Activated CD4-positive, alpha-beta T cell treated with anti-CD3 and anti-CD28 coated beads, Interleukin-2, amount 10 ng/mL, durations not matched to agents 7 days and 5 days (primary cell): ENCODE measurements around the gene NR3C2. TPM values are rescaled to one million over a fixed set of nuclear protein-coding genes. Genes with fewer than 3 reads are reported as not detected.

Source experiments
- CTCF ChIA-PET: fragments of 350-600 bp; sonication (Branson Sonifier 250); formaldehyde crosslinking; loops from one replicate; lab custom pipeline; 2021; ENCODE audit warnings: antibody characterized with exemption; lab: Charles Lee
- POLR2A ChIA-PET: fragments of 350-600 bp; sonication (Branson Sonifier 250); formaldehyde crosslinking; loops from one replicate; lab custom pipeline; 2021; ENCODE audit warnings: antibody characterized with exemption; lab: Charles Lee
- DNase-seq: peaks from one replicate; pipeline ENCODE4 v3.0.0-alpha.2; 2020
- H3K27ac Mint-ChIP-seq: one replicate; pipeline ENCODE4 v1.8.0; 2021; ENCODE audit warnings: mild to moderate bottlenecking, moderate library complexity, mixed read lengths
- H3K27me3 Mint-ChIP-seq: one replicate; pipeline ENCODE4 v1.8.0; 2021; ENCODE audit warnings: mixed read lengths
- H3K36me3 Mint-ChIP-seq: one replicate; pipeline ENCODE4 v1.8.0; 2021; ENCODE audit warnings: low read depth, mixed read lengths
- H3K4me1 Mint-ChIP-seq: one replicate; pipeline ENCODE4 v1.8.0; 2021; ENCODE audit warnings: mixed read lengths
- H3K4me3 Mint-ChIP-seq: one replicate; pipeline ENCODE4 v1.8.0; 2021; ENCODE audit warnings: mild to moderate bottlenecking, moderate library complexity, mixed read lengths
- H3K9me3 Mint-ChIP-seq: one replicate; pipeline ENCODE4 v1.8.0; 2021; ENCODE audit warnings: mixed read lengths
- total RNA-seq, 2 experiments: library from RNA; stranded (reverse); gene quantifications; one replicate each; pipeline ENCODE4 v1.2.3, GENCODE V29; 2021

Gene NR3C2
- total RNA-seq, 2 experiments from 2014 or later: 4.1 to 5.1 TPM

DNA sequence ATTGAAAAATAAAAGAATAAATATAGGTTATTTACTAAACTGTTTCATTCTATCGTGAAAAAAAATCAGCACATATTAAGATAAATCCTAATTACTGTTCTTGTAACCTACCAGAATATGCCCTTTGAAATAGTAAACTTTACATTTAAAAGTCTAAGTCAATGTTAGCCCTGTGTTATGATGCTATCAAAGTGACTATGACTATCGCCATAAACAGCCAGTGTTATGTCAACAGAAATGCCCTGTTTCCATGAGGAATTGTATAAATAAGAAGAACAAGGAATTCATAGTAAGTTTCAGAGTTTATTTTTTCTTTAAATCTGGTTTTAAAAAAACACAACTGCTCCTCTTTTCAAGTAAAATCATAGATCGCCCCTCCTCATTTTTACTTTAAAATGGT lies 11.4 kb downstream of the NR3C2 start:
- DNase-seq: no peak
- ChIA-PET CTCF (no interaction called here), POLR2A (no interaction called here)
- H3K4me3 Mint-ChIP-seq: no peak overlapping the region
- H3K27ac Mint-ChIP-seq: no peak overlapping the region
- H3K9me3 Mint-ChIP-seq: no peaks in the 10 kb centered on the region
- peaks cover 11% of the 10 kb centered on the region for H3K4me1 Mint-ChIP-seq
- no peaks in the 10 kb centered on the region for H3K27me3 Mint-ChIP-seq
- peaks cover 1% of the 10 kb centered on the region for H3K36me3 Mint-ChIP-seq

GRCh38 chr4:148429206-148429605 lies 13.0 kb downstream of the NR3C2 start:
- DNase-seq: no peak
- Mint-ChIP-seq H3K36me3 (peaks cover 1% of the 10 kb centered on the region), H3K27me3 (no peaks in the 10 kb centered on the region), H3K4me1 (peaks cover 6% of the 10 kb centered on the region), H3K4me3 (no peak overlapping the region), H3K9me3 (no peaks in the 10 kb centered on the region), H3K27ac (no peak overlapping the region)
- POLR2A ChIA-PET: no interaction called here
- CTCF ChIA-PET: no interaction called here

DNA sequence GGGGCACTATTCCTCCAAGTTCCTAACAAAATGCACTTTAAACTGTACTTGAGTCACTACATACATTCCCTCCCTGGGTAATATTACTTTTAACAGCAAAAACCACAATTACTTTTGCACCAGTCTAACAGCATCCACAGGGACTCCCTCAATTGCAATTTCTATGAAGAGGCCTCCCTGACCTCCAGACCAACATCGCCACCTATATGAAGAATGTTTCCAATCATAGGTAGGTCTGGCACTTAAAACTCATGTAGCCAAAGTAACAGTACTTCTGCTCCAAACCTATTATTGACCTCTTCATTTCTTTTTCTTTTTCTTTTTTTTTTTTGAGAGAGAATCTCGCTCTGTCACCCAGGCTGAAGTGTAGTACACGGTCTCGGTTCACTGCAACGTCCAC lies 15.6 kb downstream of the NR3C2 start:
- Mint-ChIP-seq H3K27ac (no peak overlapping the region), H3K4me1 (peaks cover 11% of the 10 kb centered on the region), H3K36me3 (peaks cover 3% of the 10 kb centered on the region), H3K27me3 (no peaks in the 10 kb centered on the region), H3K4me3 (no peak overlapping the region), H3K9me3 (no peaks in the 10 kb centered on the region)
- CTCF ChIA-PET: no interaction called here
- DNase-seq: no peak
- POLR2A ChIA-PET: no interaction called here

GRCh38 chr4:148425327-148426110 lies 16.7 kb downstream of the NR3C2 start:
- Mint-ChIP-seq H3K4me1 (peaks cover 11% of the 10 kb centered on the region), H3K4me3 (no peak overlapping the region), H3K27me3 (no peaks in the 10 kb centered on the region)

DNA sequence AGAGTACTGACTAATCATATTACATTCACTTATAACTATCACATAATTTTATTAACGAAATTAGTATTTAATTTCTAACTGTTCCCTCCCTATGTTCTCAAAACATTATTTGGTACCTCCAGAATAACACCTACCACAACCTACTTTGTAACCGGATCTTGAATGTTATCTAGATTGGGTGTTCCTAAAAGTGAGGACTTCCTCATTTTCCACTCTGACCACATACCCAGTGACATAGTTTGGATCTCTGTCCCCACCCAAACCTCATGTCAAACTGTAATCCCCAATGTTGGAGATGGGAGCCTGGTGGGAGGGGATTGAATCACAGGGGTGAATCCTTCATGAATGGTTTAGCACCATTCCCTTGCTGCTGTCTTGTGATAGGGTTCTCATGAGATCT lies 21.8 kb downstream of the NR3C2 start:
- CTCF ChIA-PET: no interaction called here
- DNase-seq: no peak
- H3K36me3 Mint-ChIP-seq: peaks cover 2% of the 10 kb centered on the region
- H3K27ac Mint-ChIP-seq: no peak overlapping the region
- peaks cover 9% of the 10 kb centered on the region for H3K4me1 Mint-ChIP-seq
- POLR2A ChIA-PET: no interaction called here
- H3K4me3 Mint-ChIP-seq: no peak overlapping the region
- no peaks in the 10 kb centered on the region for H3K9me3 Mint-ChIP-seq
- H3K27me3 Mint-ChIP-seq: no peaks in the 10 kb centered on the region

More at GRCh38 chr4:148425327-148426110, 16.7 kb downstream of the NR3C2 start:
- no peak for DNase-seq
- no peaks in the 10 kb centered on the region for H3K9me3 Mint-ChIP-seq
- peaks cover 3% of the 10 kb centered on the region for H3K36me3 Mint-ChIP-seq
- no peak overlapping the region for H3K27ac Mint-ChIP-seq
- ChIA-PET POLR2A (no interaction called here), CTCF (no interaction called here)

- ChIA-PET CTCF (no interaction called here), POLR2A (interaction anchor here (0.7 kb wide), 1 partner anchor 32 kb away, joined by 3 read pairs; no protein-coding TSS in a partner anchor)
- Mint-ChIP-seq H3K27me3 (no peaks in the 10 kb centered on the region), H3K4me3 (no peak overlapping the region), H3K36me3 (no peaks in the 10 kb centered on the region), H3K27ac (no peak overlapping the region), H3K4me1 (no peaks in the 10 kb centered on the region), H3K9me3 (no peaks in the 10 kb centered on the region)
- no peak for DNase-seq
Measured at GRCh38 chr4:148415500-148415899, 26.7 kb downstream of the NR3C2 start.

GRCh38 chr4:148412460-148412994 lies 29.7 kb downstream of the NR3C2 start:
- Mint-ChIP-seq H3K27me3 (no peaks in the 10 kb centered on the region), H3K9me3 (no peaks in the 10 kb centered on the region), H3K4me3 (no peak overlapping the region), H3K36me3 (no peaks in the 10 kb centered on the region), H3K4me1 (no peaks in the 10 kb centered on the region), H3K27ac (no peak overlapping the region)
- ChIA-PET POLR2A (no interaction called here), CTCF (no interaction called here)
- no peak for DNase-seq

DNA sequence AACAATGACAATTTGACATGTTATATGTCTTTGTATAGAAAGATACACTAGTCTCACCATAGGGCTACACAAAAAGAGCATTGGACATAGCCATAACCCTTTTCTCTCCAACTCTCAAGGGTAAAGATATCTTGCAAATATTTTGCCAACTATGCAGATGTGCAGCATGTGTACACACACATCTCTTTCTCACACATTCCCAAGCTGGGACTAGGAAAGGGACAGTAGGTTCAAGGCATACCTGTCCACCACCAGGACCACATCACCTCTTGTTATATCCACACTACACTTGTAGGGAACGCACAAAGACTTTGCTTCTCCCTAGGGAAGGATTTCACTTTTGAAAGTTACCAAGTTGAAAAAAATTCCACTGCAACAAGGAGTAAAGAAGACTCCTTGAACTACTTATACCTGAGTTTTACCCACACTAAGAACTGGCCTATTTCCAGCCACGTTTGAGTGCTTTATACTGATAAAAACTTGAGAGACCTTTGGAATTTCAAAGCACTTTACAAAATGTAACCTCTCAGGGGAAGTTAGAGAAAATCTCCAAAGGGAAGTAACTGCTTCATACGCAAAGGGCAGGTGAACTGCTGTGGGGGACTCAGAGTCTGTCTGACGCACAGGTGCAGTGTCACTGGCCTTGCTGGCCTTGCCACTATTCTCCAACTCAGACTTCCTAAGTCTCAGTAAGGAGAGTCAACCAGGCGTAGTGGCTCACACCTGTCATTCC lies 36.9 kb downstream of the NR3C2 start:
- H3K4me1 Mint-ChIP-seq: no peaks in the 10 kb centered on the region
- ChIA-PET CTCF (no interaction called here), POLR2A (no interaction called here)
- no peak for DNase-seq
- H3K27me3 Mint-ChIP-seq: no peaks in the 10 kb centered on the region
- no peaks in the 10 kb centered on the region for H3K36me3 Mint-ChIP-seq
- H3K4me3 Mint-ChIP-seq: no peak overlapping the region
- no peak overlapping the region for H3K27ac Mint-ChIP-seq
- no peaks in the 10 kb centered on the region for H3K9me3 Mint-ChIP-seq

- Mint-ChIP-seq H3K4me3 (no peak overlapping the region), H3K36me3 (no peaks in the 10 kb centered on the region), H3K27me3 (no peaks in the 10 kb centered on the region), H3K9me3 (no peaks in the 10 kb centered on the region), H3K27ac (no peak overlapping the region), H3K4me1 (no peaks in the 10 kb centered on the region)
- ChIA-PET POLR2A (no interaction called here), CTCF (no interaction called here)
- no peak for DNase-seq
Measured at GRCh38 chr4:148398988-148399387, 43.2 kb downstream of the NR3C2 start.

DNA sequence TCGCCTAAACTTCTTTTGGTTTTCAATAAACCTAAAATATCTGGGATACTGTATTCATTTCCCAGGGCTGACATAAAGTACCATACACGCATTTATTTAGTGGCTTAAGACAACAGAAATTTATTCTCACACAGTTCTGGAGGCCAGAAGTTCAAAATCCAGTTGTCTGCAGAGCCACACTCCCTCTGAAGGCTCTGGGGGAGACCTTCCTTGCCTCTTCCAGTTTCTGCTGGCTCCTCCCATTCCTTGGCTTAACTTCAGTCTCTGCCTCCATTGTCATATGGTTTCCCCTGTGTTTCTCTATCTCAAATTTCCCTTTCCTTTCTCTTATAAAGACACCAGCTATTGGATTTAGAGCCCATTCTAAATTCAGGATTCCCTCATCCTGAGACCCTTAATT lies 44.4 kb downstream of the NR3C2 start:
- ChIA-PET POLR2A (no interaction called here), CTCF (no interaction called here)
- no peaks in the 10 kb centered on the region for H3K4me1 Mint-ChIP-seq
- no peaks in the 10 kb centered on the region for H3K27me3 Mint-ChIP-seq
- H3K9me3 Mint-ChIP-seq: no peaks in the 10 kb centered on the region
- no peaks in the 10 kb centered on the region for H3K36me3 Mint-ChIP-seq
- H3K4me3 Mint-ChIP-seq: no peak overlapping the region
- DNase-seq: no peak
- H3K27ac Mint-ChIP-seq: no peak overlapping the region

DNA sequence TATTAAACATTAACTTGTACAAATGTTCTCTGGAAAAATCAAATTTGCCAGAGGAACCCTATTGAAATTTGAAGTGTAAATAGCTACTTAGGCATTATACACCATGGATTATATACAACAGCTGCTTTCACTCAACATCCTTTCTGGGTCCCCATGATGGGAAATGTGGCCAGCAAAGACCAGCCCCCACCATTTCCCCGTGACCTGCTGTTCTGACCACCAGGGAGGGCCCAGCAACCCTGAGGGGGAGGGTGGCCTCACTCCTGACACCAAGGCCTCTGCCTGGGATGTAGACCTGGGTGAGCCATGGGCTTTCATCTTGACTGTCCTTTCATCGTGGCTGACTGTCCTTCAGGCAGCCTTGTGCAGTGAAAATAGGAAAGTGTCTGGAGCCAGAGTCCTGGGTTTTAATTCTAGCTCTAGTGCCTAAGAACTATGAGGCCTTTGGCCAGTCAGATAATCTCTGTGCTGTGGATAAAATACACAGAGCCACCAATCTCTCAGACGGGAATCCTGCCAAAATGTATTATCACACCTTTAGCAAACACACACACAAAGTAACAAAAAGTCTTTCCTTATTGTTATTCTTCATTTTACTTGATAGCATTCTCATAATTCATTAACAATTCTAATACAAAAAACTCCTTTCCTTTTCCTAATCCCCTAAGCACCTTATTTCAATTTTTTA lies 45.1 kb downstream of the NR3C2 start:
- Mint-ChIP-seq H3K36me3 (no peaks in the 10 kb centered on the region), H3K27ac (no peak overlapping the region), H3K27me3 (no peaks in the 10 kb centered on the region), H3K9me3 (no peaks in the 10 kb centered on the region), H3K4me1 (no peaks in the 10 kb centered on the region), H3K4me3 (no peak overlapping the region)
- ChIA-PET CTCF (no interaction called here), POLR2A (no interaction called here)
- DNase-seq: no peak

- ChIA-PET POLR2A (no interaction called here), CTCF (no interaction called here)
- no peak for DNase-seq
- H3K27ac Mint-ChIP-seq: no peak overlapping the region
- H3K36me3 Mint-ChIP-seq: no peaks in the 10 kb centered on the region
- H3K9me3 Mint-ChIP-seq: no peaks in the 10 kb centered on the region
- H3K4me1 Mint-ChIP-seq: no peaks in the 10 kb centered on the region
- H3K4me3 Mint-ChIP-seq: no peak overlapping the region
- no peaks in the 10 kb centered on the region for H3K27me3 Mint-ChIP-seq
Measured at GRCh38 chr4:148395771-148396170, 46.4 kb downstream of the NR3C2 start.

DNA sequence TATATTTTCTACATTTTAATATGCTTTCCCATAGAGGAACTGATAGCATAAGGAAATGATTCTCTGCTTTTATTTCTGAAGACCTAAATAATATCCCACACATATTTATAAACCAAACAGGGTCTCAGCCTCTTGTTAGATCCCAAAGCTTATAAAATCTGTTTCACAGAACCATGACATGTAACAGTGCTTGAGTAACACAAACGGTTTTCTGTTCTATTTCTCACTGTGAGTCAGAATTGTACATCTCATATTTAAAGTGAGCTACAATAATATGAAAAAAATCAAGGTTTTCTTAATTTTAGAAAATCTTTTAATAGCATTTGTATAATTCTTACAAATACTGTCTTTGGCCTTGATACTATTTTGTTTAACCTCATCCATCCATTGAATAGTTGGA lies 51.2 kb downstream of the NR3C2 start:
- no peaks in the 10 kb centered on the region for H3K36me3 Mint-ChIP-seq
- no peaks in the 10 kb centered on the region for H3K27me3 Mint-ChIP-seq
- POLR2A ChIA-PET: no interaction called here
- H3K4me1 Mint-ChIP-seq: no peaks in the 10 kb centered on the region
- no peak overlapping the region for H3K27ac Mint-ChIP-seq
- peaks cover 3% of the 10 kb centered on the region for H3K9me3 Mint-ChIP-seq
- CTCF ChIA-PET: no interaction called here
- H3K4me3 Mint-ChIP-seq: no peak overlapping the region
- no peak for DNase-seq
